EL (cell line): ENCODE results near the gene TAS2R30.
A peak's percentile ranks its signal among the peaks of the same experiment; 100 is the strongest.

Experiments
- DNase-seq: peaks from one replicate; pipeline ENCODE4 v3.0.0-alpha.2; 2016

Gene TAS2R30, protein sequence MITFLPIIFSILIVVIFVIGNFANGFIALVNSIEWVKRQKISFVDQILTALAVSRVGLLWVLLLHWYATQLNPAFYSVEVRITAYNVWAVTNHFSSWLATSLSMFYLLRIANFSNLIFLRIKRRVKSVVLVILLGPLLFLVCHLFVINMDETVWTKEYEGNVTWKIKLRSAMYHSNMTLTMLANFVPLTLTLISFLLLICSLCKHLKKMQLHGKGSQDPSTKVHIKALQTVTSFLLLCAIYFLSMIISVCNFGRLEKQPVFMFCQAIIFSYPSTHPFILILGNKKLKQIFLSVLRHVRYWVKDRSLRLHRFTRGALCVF

GRCh38 chr12:11134305-11134704 lies at the start of gene TAS2R30:
Gene TAS2R30 (minus strand): TSS chr12:11134644. CDS start chr12:11134244, 400 bp downstream.
- DNase-seq, result no peak

GRCh38 chr12:11183011-11183410 lies 48.6 kb upstream of the TAS2R30 start:
- DNase-seq, result no peak

GRCh38 chr12:11182529-11182928 lies 48.1 kb upstream of the TAS2R30 start:
- no peak for DNase-seq

- no peak for DNase-seq
Observed at GRCh38 chr12:11178250-11178649, 43.8 kb upstream of the TAS2R30 start.

GRCh38 chr12:11174022-11174421 lies 39.6 kb upstream of the TAS2R30 start:
- DNase-seq, result no peak

DNA sequence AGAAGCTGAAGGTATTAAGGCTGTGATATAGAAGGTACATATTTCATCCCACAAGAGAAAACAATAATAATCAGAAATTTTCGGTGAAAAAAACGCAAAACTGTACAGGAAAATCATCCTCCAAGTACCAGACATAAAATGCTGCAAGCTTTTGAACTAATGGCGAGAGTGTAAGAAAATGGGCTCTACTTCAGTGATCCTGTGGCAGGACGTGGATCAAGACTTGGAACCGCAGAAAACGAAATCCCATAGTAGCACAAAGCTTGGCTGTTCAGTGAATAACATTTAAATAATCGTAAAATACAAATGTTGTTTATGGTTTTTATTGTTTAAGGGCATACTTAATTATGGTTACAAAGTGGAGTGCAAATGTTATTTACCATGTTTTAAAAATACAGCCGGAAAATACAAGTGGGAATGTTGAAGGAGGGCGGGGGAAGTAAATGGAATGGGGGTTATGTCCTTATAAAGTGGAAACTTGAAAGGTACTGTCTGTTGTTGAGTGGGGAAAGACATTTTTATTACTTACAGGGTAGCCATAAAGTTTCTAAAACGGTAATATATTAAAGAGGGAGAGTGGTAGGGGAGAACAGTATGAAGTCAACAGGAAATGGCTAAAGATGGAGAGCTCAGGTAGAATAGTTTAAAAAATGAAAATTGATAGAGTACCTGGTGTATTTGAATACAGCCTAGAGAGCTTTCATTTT lies 37.7 kb upstream of the TAS2R30 start:
- DNase-seq, result peak; percentile 20

DNA sequence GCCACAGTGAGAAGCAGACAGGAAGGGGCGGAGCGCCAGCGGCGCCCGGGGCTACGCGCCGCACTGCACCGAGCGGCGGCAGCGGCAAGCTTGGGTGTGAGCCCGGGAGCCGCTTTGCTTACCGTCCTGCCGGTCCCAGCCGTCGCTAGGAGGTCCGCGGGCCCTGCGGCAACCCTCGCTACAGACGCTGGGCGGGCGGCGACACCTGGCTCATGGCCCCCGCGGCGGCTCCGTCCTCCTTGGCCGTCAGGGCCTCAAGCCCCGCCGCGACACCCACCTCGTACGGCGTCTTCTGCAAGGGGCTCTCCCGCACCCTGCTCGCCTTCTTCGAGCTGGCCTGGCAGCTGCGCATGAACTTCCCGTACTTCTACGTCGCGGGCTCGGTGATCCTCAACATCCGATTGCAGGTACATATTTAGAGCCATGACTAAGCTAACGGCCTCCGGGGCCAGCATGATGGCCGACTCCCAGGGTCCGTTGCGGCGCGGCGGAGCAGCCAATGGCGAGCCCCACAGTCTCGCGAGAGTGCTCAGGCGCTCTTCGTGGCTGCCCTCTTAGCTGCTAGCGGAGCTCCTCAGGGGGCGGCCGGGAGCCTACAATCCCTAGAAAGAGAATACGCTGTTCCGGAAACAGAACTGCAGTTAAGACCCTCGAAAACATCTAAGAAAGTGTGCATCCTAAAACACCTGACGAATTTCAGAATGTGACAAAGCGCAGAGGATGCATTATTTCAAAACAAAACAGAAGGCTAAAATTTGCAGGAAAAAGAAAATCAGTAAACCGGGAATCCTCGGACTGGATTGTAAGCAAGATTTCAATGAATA lies 36.9 kb upstream of the TAS2R30 start, which contains the start of gene SMIM10L1:
SMIM10L1 (plus strand) TSS at position 50 of the 824 bp plus-strand sequence; CDS start at position 213, 163 bp downstream.
- peak; percentile 94 for DNase-seq

DNA sequence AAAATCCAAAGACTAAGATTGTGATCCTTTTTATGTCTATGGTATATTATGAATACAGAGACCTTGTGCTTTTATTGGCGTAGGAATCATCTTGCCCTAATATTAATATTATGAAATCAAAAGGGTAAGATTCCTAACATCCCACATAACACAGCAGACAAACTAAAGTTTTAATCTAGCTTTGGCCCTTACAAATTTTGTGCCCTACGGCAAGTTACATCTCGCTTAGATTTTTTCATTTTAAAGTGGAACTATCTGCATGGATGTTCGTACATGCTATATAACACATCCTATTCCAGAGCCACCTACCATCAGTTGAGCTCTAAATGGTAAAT lies 36.3 kb upstream of the TAS2R30 start:
- no peak for DNase-seq

- no peak for DNase-seq
Observed at GRCh38 chr12:11166300-11166699, 31.9 kb upstream of the TAS2R30 start.

- DNase-seq, result no peak
Observed at GRCh38 chr12:11164384-11164783, 29.9 kb upstream of the TAS2R30 start.

DNA sequence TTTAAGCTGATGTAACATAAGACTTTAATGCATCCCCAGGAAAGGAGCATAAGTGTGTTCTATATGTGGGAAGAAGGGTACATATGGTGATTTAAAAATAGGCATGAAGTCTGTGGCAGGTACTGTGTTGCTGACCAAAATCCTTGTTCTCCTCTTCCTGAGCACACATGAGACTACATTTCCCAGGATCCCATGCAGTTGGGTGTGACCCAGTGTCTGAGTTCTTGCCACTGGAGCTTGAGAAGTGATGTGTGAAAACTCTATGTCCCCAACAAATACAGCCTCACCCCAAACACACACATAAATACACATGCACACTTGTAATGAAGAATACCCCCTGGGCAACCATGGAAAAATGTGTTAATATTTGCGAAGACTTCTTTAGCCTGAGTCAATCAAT lies 28.1 kb upstream of the TAS2R30 start:
- no peak for DNase-seq

DNA sequence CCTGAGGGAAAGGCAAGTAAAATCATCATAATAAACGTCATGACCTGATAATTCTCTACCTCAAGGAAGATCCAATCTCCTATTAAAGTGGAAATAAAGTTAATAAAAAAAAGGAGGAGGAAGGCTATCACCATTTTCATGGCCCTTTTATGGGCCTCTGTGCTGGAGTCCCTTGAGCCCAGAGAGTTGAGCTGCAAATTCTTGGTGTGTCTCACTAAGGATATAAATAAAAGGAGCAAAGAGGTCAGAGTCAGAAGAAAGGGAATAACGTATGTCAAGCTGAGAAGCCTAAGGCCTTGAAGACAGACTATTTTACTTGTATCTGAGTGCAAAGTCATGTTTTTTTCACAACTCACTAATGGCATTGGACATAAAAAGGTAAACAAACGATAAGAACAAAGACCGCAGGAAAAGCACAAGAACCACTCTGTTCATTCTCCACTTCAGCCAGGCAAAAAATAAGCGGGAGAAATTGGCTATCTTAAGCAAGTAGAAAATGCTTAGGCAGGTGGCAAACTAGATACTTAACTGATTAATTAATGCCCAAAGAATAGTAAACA lies 24.5 kb upstream of the TAS2R30 start:
- DNase-seq, result no peak

- no peak for DNase-seq
Observed at GRCh38 chr12:11154400-11154925, 20.0 kb upstream of the TAS2R30 start.

DNA sequence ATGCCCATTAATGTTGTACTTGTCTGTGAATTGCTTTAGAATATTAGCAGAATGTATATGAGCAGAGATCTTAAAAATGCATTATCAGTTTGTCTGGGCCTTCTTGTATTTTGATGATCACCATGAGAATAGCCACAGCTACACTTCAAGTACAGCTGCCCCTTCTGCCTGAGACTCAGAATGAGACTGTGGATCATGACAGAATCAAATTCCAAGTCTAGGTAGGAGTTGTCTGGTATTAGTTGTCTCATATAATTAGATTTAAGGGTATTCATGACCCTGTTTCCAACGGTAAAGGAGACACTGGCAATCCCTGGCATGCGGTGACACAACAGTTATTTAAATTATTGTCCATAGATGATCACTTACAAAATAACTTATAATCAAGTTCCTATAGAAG lies 18.3 kb upstream of the TAS2R30 start:
- no peak for DNase-seq

- no peak for DNase-seq
Observed at GRCh38 chr12:11150832-11151231, 16.4 kb upstream of the TAS2R30 start.

- no peak for DNase-seq
Observed at GRCh38 chr12:11147420-11147819, 13.0 kb upstream of the TAS2R30 start.

- DNase-seq, result no peak
Observed at GRCh38 chr12:11144297-11144696, 9.9 kb upstream of the TAS2R30 start.

GRCh38 chr12:11143352-11143751 lies 8.9 kb upstream of the TAS2R30 start:
- DNase-seq, result no peak

- no peak for DNase-seq
Observed at GRCh38 chr12:11136075-11136474, 1.6 kb upstream of the TAS2R30 start.

GRCh38 chr12:11133816-11134215 lies 628 bp downstream of the TAS2R30 start:
- DNase-seq, result no peak

- DNase-seq, result no peak
Observed at GRCh38 chr12:11133162-11133561, 1.3 kb downstream of the TAS2R30 start.

- no peak for DNase-seq
Observed at GRCh38 chr12:11130999-11131398, 3.4 kb downstream of the TAS2R30 start.

GRCh38 chr12:11130382-11130781 lies 4.1 kb downstream of the TAS2R30 start:
- no peak for DNase-seq
